ENCODE measurements around the gene WT1.
A peak's percentile ranks its signal among the peaks of the same experiment; 100 is the strongest.

WT1 gene

DNA sequence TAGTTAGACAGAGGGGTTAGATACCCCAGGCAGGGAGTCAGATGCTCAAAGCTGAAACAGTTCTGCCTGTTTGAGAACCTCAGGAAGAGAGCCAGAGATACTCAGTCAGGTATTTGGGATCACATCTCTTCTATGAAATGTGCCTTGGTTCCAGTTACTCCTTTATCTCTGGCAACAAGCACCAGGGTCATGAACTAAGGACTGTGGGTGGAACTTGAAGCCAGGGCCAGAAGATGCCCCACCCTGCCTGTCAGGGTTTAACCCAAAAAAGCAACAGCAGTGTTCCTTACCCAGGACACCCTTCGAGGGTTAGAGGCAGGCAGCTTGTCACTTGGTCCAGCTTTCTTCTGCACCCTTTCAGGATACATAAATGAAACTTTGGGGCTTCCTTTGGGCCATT lies 15.0 kb upstream of the WT1 start:
- no peak overlapping the region for H3K4me3 ChIP-seq (ENCODE audit: low read depth, low read length)
- TF ChIP-seq, protein P1, sequence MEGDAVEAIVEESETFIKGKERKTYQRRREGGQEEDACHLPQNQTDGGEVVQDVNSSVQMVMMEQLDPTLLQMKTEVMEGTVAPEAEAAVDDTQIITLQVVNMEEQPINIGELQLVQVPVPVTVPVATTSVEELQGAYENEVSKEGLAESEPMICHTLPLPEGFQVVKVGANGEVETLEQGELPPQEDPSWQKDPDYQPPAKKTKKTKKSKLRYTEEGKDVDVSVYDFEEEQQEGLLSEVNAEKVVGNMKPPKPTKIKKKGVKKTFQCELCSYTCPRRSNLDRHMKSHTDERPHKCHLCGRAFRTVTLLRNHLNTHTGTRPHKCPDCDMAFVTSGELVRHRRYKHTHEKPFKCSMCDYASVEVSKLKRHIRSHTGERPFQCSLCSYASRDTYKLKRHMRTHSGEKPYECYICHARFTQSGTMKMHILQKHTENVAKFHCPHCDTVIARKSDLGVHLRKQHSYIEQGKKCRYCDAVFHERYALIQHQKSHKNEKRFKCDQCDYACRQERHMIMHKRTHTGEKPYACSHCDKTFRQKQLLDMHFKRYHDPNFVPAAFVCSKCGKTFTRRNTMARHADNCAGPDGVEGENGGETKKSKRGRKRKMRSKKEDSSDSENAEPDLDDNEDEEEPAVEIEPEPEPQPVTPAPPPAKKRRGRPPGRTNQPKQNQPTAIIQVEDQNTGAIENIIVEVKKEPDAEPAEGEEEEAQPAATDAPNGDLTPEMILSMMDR (IDR thresholded peaks at IDR 0.05; ENCODE audit: control insufficient read depth, extremely low read depth, insufficient read depth) = no peak
- no peak for DNase-seq (ENCODE audit: low read depth)

GRCh38 chr11:32448232-32448631 lies 12.9 kb upstream of the WT1 start:
- DNase-seq (ENCODE audit: low read depth) = peak; percentile 18
- TF ChIP-seq, protein P1 (IDR thresholded peaks at IDR 0.05; ENCODE audit: control insufficient read depth, extremely low read depth, insufficient read depth) = peak; percentile 52
- no peak overlapping the region for H3K4me3 ChIP-seq (ENCODE audit: low read depth, low read length)

DNA sequence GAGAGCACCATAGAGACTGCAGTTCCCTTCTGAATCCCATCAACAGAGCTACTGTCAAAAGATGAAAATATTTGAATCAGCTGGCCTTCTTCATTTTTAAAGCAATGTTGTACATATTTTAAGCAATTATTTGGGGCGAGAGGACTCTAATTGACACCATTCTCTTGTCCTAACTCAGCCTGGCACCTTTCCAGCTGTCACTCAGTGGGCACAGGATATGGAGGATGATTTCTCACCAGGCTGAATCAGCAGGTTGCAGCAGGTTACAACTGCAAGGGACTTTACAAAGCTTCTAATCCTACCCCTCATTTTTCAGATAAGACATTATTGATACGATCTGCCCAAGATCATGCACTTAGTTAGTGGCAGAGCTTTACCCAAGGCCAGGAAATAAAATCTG lies 11.9 kb upstream of the WT1 start:
- no peak overlapping the region for H3K4me3 ChIP-seq (ENCODE audit: low read depth, low read length)
- TF ChIP-seq, protein P1 (IDR thresholded peaks at IDR 0.05; ENCODE audit: control insufficient read depth, extremely low read depth, insufficient read depth) = no peak
- no peak for DNase-seq (ENCODE audit: low read depth)

DNA sequence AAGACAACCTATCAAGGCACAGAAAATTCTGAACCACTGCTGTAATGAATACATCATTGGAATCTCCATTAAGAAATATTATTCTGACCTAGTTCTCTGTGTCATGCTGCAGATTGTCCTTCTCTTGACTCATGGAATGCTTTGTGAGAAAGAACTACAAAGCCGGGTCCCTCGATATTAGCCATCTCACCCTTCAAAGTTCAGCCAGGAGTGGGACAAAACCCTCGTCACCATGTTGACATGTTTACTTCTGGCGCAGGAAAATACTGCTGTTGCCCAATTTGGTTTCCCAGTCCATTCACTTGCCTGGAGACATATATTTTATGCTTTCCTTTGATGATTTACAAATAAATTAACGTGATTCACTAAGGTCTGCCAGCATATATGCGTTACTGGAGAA lies 10.9 kb upstream of the WT1 start:
- DNase-seq (ENCODE audit: low read depth) = no peak
- TF ChIP-seq, protein P1 (IDR thresholded peaks at IDR 0.05; ENCODE audit: control insufficient read depth, extremely low read depth, insufficient read depth) = no peak
- H3K4me3 ChIP-seq (ENCODE audit: low read depth, low read length) = no peak overlapping the region

GRCh38 chr11:32444186-32444585 lies 8.8 kb upstream of the WT1 start:
- no peak overlapping the region for H3K4me3 ChIP-seq (ENCODE audit: low read depth, low read length)
- no peak for DNase-seq (ENCODE audit: low read depth)
- TF ChIP-seq, protein P1 (IDR thresholded peaks at IDR 0.05; ENCODE audit: control insufficient read depth, extremely low read depth, insufficient read depth) = no peak

DNA sequence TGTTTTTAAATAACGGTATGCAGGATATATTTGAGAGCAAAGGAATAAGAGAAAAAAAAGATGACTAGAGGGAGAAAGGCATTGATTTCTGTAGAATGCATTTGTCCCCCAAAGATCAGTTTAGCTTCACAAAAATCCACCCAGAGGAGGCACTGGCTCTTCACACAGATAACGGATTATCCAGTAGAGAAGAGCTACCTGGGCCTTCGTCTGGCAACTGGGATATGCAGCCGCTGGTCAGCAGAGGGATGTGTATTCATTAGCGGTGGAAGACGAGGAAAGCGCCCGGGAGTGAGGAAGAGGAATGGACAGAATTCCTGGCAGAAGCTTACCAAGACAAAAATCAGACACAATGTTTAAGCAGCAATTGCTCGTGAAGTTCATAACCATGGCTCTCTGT lies 5.6 kb upstream of the WT1 start:
- H3K4me3 ChIP-seq (ENCODE audit: low read depth, low read length) = no peak overlapping the region
- TF ChIP-seq, protein P1 (IDR thresholded peaks at IDR 0.05; ENCODE audit: control insufficient read depth, extremely low read depth, insufficient read depth) = no peak
- DNase-seq (ENCODE audit: low read depth) = no peak

DNA sequence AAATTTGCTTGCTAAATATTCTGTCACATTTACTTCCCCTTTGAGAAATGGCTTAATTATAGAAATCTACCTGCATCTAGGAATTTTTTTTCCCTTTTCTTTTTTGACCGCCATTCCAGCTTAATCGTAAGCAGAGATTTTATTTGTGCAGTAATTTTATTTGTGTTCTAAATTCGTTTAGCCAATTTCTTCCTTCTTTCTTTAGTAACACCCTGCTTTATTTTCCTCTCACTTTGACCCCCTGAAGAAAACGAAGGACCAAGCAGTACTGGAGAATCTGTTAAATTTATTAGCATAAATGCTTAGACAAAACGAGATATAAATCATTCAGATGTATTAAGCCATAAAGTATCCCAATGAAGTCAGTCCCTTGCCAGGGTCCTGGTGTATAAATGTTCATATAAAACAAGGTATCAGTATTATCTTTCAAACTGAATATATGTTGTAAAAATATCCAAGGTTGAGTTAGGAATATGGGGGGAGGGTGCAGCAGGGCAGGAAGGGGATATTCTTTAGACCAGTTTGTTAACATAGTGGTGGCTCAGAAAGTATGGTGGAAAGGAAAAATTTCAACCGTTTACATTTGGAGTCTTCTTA lies 5.1 kb upstream of the WT1 start:
- no peak for DNase-seq (ENCODE audit: low read depth)
- TF ChIP-seq, protein P1 (IDR thresholded peaks at IDR 0.05; ENCODE audit: control insufficient read depth, extremely low read depth, insufficient read depth) = no peak
- no peak overlapping the region for H3K4me3 ChIP-seq (ENCODE audit: low read depth, low read length)

Measured in LNCaP clone FGC (cell line).